Natural killer cell (primary cell): ENCODE measurements around the gene SEH1L. TPM values are rescaled to one million over a fixed set of nuclear protein-coding genes. Genes with fewer than 3 reads are reported as not detected.

Source experiments
- ATAC-seq, 3 donors: fragments of 150-1000 bp in 2 of 3; fragments of 200-7000 bp in 1 of 3; cut with Tn5 transposase; 1 replicate in 1 of 3; 2 replicates in 2 of 3; pipeline ENCODE4 v1.10.0; 2021; ENCODE audit warnings: mild to moderate bottlenecking in 2 of 3, moderate library complexity in 2 of 3
- DNase-seq, 2 donors: peaks; one replicate each; pipeline versions ENCODE4 v3.0.0 to v3.0.0-alpha.2; 2013 to 2021; ENCODE audit warnings: mixed read lengths in 1 of 2
- H3K27ac ChIP-seq: one replicate; pipeline ENCODE4 v1.5.1; 2013; ENCODE audit warnings: mild to moderate bottlenecking, low read length
- H3K27me3 ChIP-seq: one replicate; pipeline ENCODE4 v1.6.1; 2013; ENCODE audit warnings: low read length; ENCODE audit not compliant: control insufficient read depth, insufficient read depth
- H3K36me3 ChIP-seq: one replicate; pipeline ENCODE4 v1.6.1; 2013; ENCODE audit warnings: low read length; ENCODE audit not compliant: control insufficient read depth, insufficient read depth
- H3K4me1 ChIP-seq: one replicate; pipeline ENCODE4 v1.6.1; 2013; ENCODE audit warnings: low read length; ENCODE audit not compliant: control insufficient read depth, insufficient read depth
- H3K4me3 ChIP-seq: one replicate; pipeline ENCODE4 v1.5.1; 2013; ENCODE audit warnings: low read length
- H3K9me3 ChIP-seq: one replicate; pipeline ENCODE4 v1.6.1; 2013; ENCODE audit warnings: low read length; ENCODE audit not compliant: control insufficient read depth, insufficient read depth
- H3K27ac Mint-ChIP-seq, 2 donors: one replicate each; pipeline ENCODE4 v1.8.0; 2022; ENCODE audit warnings: mild to moderate bottlenecking in 2 of 2, mixed read lengths in 2 of 2, moderate library complexity in 1 of 2
- H3K27me3 Mint-ChIP-seq, 2 donors: one replicate each; pipeline ENCODE4 v1.8.0; 2022; ENCODE audit warnings: low read depth in 2 of 2, mixed read lengths in 2 of 2
- H3K36me3 Mint-ChIP-seq: one replicate; pipeline ENCODE4 v1.8.0; 2022; ENCODE audit warnings: mixed read lengths
- H3K4me1 Mint-ChIP-seq, 2 donors: one replicate each; pipeline ENCODE4 v1.8.0; 2022; ENCODE audit warnings: mixed read lengths in 2 of 2
- H3K4me3 Mint-ChIP-seq: one replicate; pipeline ENCODE4 v1.8.0; 2022; ENCODE audit warnings: mild to moderate bottlenecking, moderate library complexity, mixed read lengths
- H3K9me3 Mint-ChIP-seq, 2 donors: one replicate each; pipeline ENCODE4 v1.8.0; 2022; ENCODE audit warnings: mixed read lengths in 2 of 2
- CTCF ChIP-seq: fragments of 200-600 bp; IDR thresholded peaks from one replicate; pipeline ENCODE4 v1.8.0; 2022; ENCODE audit warnings: antibody characterized with exemption
- WGBS: methylation state at CpG from one replicate; pipeline ENCODE4 v1.1.7; 2013; ENCODE audit warnings: missing lambda C conversion rate; ENCODE audit not compliant: insufficient coverage; 5-methylcytosine and 5-hydroxymethylcytosine counted together
- intact Hi-C: fragments of 100-400 bp; cut with micrococcal nuclease; formaldehyde crosslinking; loops from one replicate; pipeline ENCODE4 v1.14.2; 2022
- total RNA-seq, 4 donors: library from RNA; stranded (reverse); fragments of 120-200 nt in 1 of 4; gene quantifications; one replicate each; pipeline versions ENCODE4 v1.2.3 to v1.2.4, GENCODE V29; 2013 to 2022

The SEH1L gene
- total RNA-seq, 3 donors from 2014 or later (not counting 1 experiment from before 2014, with no cell fraction given) = 24.5 to 28.4 (median 26.5) TPM

GRCh38 chr18:13018374-13018773 lies 70.6 kb downstream of the SEH1L start:
- no CpG with 5 or more reads among the region's 2 CpGs for WGBS
- no peak overlapping the region for H3K27ac ChIP-seq
- no peaks in the 10 kb centered on the region for H3K4me1 ChIP-seq
- intact Hi-C loops = no loop called here
- TF ChIP-seq CTCF = no peak
- H3K4me3 ChIP-seq = no peak overlapping the region
- no peak for DNase-seq
- H3K9me3 Mint-ChIP-seq = no peaks in the 10 kb centered on the region
- H3K4me1 Mint-ChIP-seq = peaks cover 0 to 13% of the 10 kb centered on the region in 2 donors
- H3K27me3 Mint-ChIP-seq = no peaks in the 10 kb centered on the region
- H3K27me3 ChIP-seq = no peaks in the 10 kb centered on the region
- H3K36me3 Mint-ChIP-seq = peaks cover 25% of the 10 kb centered on the region
- no peak overlapping the region for H3K27ac Mint-ChIP-seq
- no peak for ATAC-seq
- no peaks in the 10 kb centered on the region for H3K9me3 ChIP-seq
- H3K36me3 ChIP-seq = peaks cover 72% of the 10 kb centered on the region
- no peak overlapping the region for H3K4me3 Mint-ChIP-seq

GRCh38 chr18:13019301-13019700 lies 71.5 kb downstream of the SEH1L start:
- Mint-ChIP-seq H3K36me3 (peaks cover 25% of the 10 kb centered on the region), H3K4me1 (peaks cover 0 to 13% of the 10 kb centered on the region in 2 donors), H3K9me3 (no peaks in the 10 kb centered on the region), H3K27ac (no peak overlapping the region), H3K27me3 (no peaks in the 10 kb centered on the region), H3K4me3 (no peak overlapping the region)
- DNase-seq (no peak), ATAC-seq (no peak)
- H3K4me3 ChIP-seq = no peak overlapping the region
- H3K36me3 ChIP-seq = peaks cover 72% of the 10 kb centered on the region
- H3K4me1 ChIP-seq = no peaks in the 10 kb centered on the region
- 58% methylated on average over 2 of the region's 3 CpGs for WGBS
- intact Hi-C loops = no loop called here
- no peak overlapping the region for H3K27ac ChIP-seq
- TF ChIP-seq CTCF = no peak
- H3K27me3 ChIP-seq = no peaks in the 10 kb centered on the region
- no peaks in the 10 kb centered on the region for H3K9me3 ChIP-seq

GRCh38 chr18:13022644-13023043 lies 74.8 kb downstream of the SEH1L start:
- intact Hi-C loops = no loop called here
- Mint-ChIP-seq H3K4me3 (no peak overlapping the region), H3K27ac (no peak overlapping the region), H3K4me1 (peaks cover 11 to 22% of the 10 kb centered on the region in 2 donors), H3K27me3 (no peaks in the 10 kb centered on the region), H3K9me3 (no peaks in the 10 kb centered on the region), H3K36me3 (peaks cover 29% of the 10 kb centered on the region)
- Histone ChIP-seq H3K27ac (no peak overlapping the region), H3K9me3 (no peaks in the 10 kb centered on the region), H3K4me1 (no peaks in the 10 kb centered on the region), H3K36me3 (peaks cover 67% of the 10 kb centered on the region), H3K4me3 (no peak overlapping the region), H3K27me3 (no peaks in the 10 kb centered on the region)
- ATAC-seq = no peak
- DNase-seq = no peak
- no peak for TF ChIP-seq CTCF

- ATAC-seq (no peak), DNase-seq (no peak)
- Histone ChIP-seq H3K9me3 (no peaks in the 10 kb centered on the region), H3K4me3 (no peak overlapping the region), H3K36me3 (peaks cover 66% of the 10 kb centered on the region), H3K27me3 (no peaks in the 10 kb centered on the region), H3K27ac (no peak overlapping the region), H3K4me1 (no peaks in the 10 kb centered on the region)
- Mint-ChIP-seq H3K27me3 (no peaks in the 10 kb centered on the region), H3K9me3 (no peaks in the 10 kb centered on the region), H3K4me1 (peaks cover 11 to 18% of the 10 kb centered on the region in 2 donors), H3K36me3 (peaks cover 27% of the 10 kb centered on the region), H3K27ac (no peak overlapping the region), H3K4me3 (no peak overlapping the region)
- no peak for TF ChIP-seq CTCF
- intact Hi-C loops = no loop called here
- WGBS = 99% methylated on average over 2 of the region's 2 CpGs
Measured at GRCh38 chr18:13025233-13025632, 77.4 kb downstream of the SEH1L start.
